HEK293T (cell line): ENCODE results near the gene CSTB.

ENCODE experiments used
- BHLHE40 ChIP-seq: fragments of 450-650 bp; IDR thresholded peaks from 2 replicates; pipeline ENCODE4 v1.6.1; 2016; ENCODE audit warnings: mild to moderate bottlenecking, moderate library complexity, borderline replicate concordance
- CTBP1 ChIP-seq: fragments of 450-650 bp; IDR thresholded peaks from 2 replicates; pipeline ENCODE4 v1.6.1; 2016; ENCODE audit warnings: borderline replicate concordance
- FOXA1 ChIP-seq: fragments of 450-650 bp; IDR thresholded peaks from 2 replicates; pipeline ENCODE4 v1.6.1; 2016; ENCODE audit warnings: mild to moderate bottlenecking
- FOXK2 ChIP-seq: fragments of 450-650 bp; IDR thresholded peaks from 2 replicates; pipeline ENCODE4 v1.6.1; 2016; ENCODE audit warnings: mild to moderate bottlenecking
- FOXM1 ChIP-seq: fragments of 450-650 bp; IDR thresholded peaks from 2 replicates; pipeline ENCODE4 v1.6.1; 2017; ENCODE audit warnings: mild to moderate bottlenecking, borderline replicate concordance
- HDGF ChIP-seq: fragments of 450-650 bp; IDR thresholded peaks from 2 replicates; pipeline ENCODE4 v1.6.1; 2017; ENCODE audit warnings: antibody characterized with exemption, borderline replicate concordance
- L3MBTL2 ChIP-seq: fragments of 450-650 bp; conservative IDR thresholded peaks from 2 replicates; pipeline ENCODE4 v1.6.1; 2016; ENCODE audit warnings: mild to moderate bottlenecking
- NFRKB ChIP-seq: fragments of 450-650 bp; IDR thresholded peaks from 2 replicates; pipeline ENCODE4 v1.6.1; 2016; ENCODE audit warnings: mild to moderate bottlenecking, moderate library complexity
- SP1 ChIP-seq: fragments of 450-650 bp; IDR thresholded peaks from 2 replicates; pipeline ENCODE4 v1.6.1; 2017
- SUZ12 ChIP-seq: fragments of 450-650 bp; IDR thresholded peaks from 2 replicates; pipeline ENCODE4 v1.6.1; 2016; ENCODE audit warnings: mild to moderate bottlenecking
- ZNF384 ChIP-seq: fragments of 450-650 bp; IDR thresholded peaks from 2 replicates; pipeline ENCODE4 v1.6.1; 2016
- TF ChIP-seq, protein P1 (sequence below): fragments of 450-650 bp; IDR thresholded peaks from 2 replicates; pipeline ENCODE4 v1.6.1; 2016

DNA sequence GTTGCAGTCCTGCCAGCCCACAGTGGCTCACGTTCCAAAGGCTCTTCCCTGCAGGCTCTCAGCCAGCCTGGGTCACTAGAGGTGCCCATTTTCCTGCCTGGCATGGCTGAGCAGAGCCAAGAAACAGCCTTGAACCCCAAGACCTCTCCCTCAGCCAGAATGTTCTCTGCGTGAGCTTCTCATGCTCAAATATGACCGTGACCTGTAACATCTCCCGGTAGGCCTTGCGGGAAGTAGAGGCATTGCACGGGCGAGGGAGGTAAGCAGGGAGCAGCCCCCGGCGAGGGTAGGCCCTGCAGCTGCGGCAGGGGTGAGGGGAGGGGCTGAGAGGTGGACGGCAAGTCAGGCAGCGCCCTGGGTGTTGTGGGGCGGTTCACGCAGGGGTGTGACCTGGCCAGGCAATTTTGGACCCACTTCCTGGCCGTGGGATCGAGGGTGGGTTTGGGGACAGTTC lies 33.3 kb upstream of the CSTB start:
- TF ChIP-seq, protein P1, sequence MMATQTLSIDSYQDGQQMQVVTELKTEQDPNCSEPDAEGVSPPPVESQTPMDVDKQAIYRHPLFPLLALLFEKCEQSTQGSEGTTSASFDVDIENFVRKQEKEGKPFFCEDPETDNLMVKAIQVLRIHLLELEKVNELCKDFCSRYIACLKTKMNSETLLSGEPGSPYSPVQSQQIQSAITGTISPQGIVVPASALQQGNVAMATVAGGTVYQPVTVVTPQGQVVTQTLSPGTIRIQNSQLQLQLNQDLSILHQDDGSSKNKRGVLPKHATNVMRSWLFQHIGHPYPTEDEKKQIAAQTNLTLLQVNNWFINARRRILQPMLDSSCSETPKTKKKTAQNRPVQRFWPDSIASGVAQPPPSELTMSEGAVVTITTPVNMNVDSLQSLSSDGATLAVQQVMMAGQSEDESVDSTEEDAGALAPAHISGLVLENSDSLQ: no peak
- TF ChIP-seq BHLHE40 (no peak), FOXK2 (no peak), NFRKB (no peak), L3MBTL2 (no peak), FOXA1 (no peak), FOXM1 (no peak), SUZ12 (no peak), CTBP1 (no peak), HDGF (no peak), SP1 (no peak), ZNF384 (no peak)
